ENCODE results near the gene CNST.

CNST gene

DNA sequence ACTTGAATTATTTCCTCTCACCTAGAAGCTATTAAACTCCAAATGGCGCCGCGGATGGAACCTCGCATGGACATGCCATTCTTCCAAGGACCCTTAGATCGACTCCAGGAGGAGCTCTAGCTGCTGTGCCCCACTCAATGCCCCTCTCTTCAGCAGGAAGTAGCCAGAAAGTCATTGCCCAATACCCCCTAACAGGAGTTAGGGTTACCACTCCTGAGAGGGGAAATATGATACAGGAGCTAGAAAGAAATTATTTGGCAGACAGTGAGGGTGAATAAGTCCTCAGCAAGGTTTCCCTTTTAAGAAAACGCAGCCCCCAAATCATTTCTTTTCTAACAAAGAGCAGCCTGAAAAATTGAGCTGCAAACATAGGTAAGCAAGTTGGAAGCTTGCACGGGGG, 28.8 kb upstream of the CNST start:
- Histone ChIP-seq H3K27ac (ENCODE audit: low read length) (no peak overlapping the region), H3K79me2 (ENCODE audit: low read length) (no peaks in the 10 kb centered on the region), H3K9me3 (replicated peaks; ENCODE audit: insufficient read depth, low read length) (no peaks in the 10 kb centered on the region), H3F3A (ENCODE audit: insufficient read depth, low read length) (no peaks in the 10 kb centered on the region), H3K4me1 (ENCODE audit: low read length) (no peaks in the 10 kb centered on the region), H3K4me3 (ENCODE audit: low read length) (no peak overlapping the region), H3K36me3 (replicated peaks; ENCODE audit: insufficient read depth, low read length) (no peaks in the 10 kb centered on the region; the same call in 1 of the 2 replicates), H4K20me1 (ENCODE audit: insufficient read depth, low read length) (no peaks in the 10 kb centered on the region), H3K9me2 (replicated peaks; ENCODE audit: insufficient read depth, low read length) (no peaks in the 10 kb centered on the region), H2AFZ (ENCODE audit: low read length) (no peak overlapping the region), H3K27me3 (replicated peaks; ENCODE audit: insufficient read depth, low read length) (no peaks in the 10 kb centered on the region), H3K9ac (ENCODE audit: low read length) (no peak overlapping the region), H3K4me2 (ENCODE audit: low read depth, low read length) (no peak overlapping the region)
- TF ChIP-seq EZH2 (optimal IDR thresholded peaks at IDR 0.05; ENCODE audit: low read depth, low read length) (no peak), EZH2phosphoT487 (IDR thresholded peaks at IDR 0.05; ENCODE audit: low read length) (no peak), CTCF (IDR thresholded peaks at IDR 0.05; ENCODE audit: low read length) (no peak)
- no peak for DNase-seq

- Histone ChIP-seq H3K9me2 (replicated peaks; ENCODE audit: insufficient read depth, low read length) (no peaks in the 10 kb centered on the region), H3F3A (ENCODE audit: insufficient read depth, low read length) (no peaks in the 10 kb centered on the region), H3K4me1 (ENCODE audit: low read length) (no peaks in the 10 kb centered on the region), H3K79me2 (ENCODE audit: low read length) (no peaks in the 10 kb centered on the region), H3K4me2 (ENCODE audit: low read depth, low read length) (no peak overlapping the region), H3K4me3 (ENCODE audit: low read length) (no peak overlapping the region), H2AFZ (ENCODE audit: low read length) (no peak overlapping the region), H3K9me3 (replicated peaks; ENCODE audit: insufficient read depth, low read length) (no peaks in the 10 kb centered on the region), H4K20me1 (ENCODE audit: insufficient read depth, low read length) (no peaks in the 10 kb centered on the region), H3K9ac (ENCODE audit: low read length) (no peak overlapping the region), H3K36me3 (replicated peaks; ENCODE audit: insufficient read depth, low read length) (no peaks in the 10 kb centered on the region; the same call in 1 of the 2 replicates), H3K27me3 (replicated peaks; ENCODE audit: insufficient read depth, low read length) (no peaks in the 10 kb centered on the region), H3K27ac (ENCODE audit: low read length) (no peak overlapping the region)
- TF ChIP-seq EZH2 (optimal IDR thresholded peaks at IDR 0.05; ENCODE audit: low read depth, low read length): no peak
- TF ChIP-seq EZH2phosphoT487 (IDR thresholded peaks at IDR 0.05; ENCODE audit: low read length): no peak
- TF ChIP-seq CTCF (IDR thresholded peaks at IDR 0.05; ENCODE audit: low read length): no peak
- DNase-seq: no peak
Measured at GRCh38 chr1:246537887-246538286, 28.4 kb upstream of the CNST start.

GRCh38 chr1:246540738-246541491, 25.3 kb upstream of the CNST start:
- no peak overlapping the region for H3K27ac ChIP-seq (ENCODE audit: low read length)
- no peaks in the 10 kb centered on the region for H4K20me1 ChIP-seq (ENCODE audit: insufficient read depth, low read length)
- no peaks in the 10 kb centered on the region for H3K4me1 ChIP-seq (ENCODE audit: low read length)
- no peaks in the 10 kb centered on the region for H3F3A ChIP-seq (ENCODE audit: insufficient read depth, low read length)
- H2AFZ ChIP-seq (ENCODE audit: low read length): no peak overlapping the region
- H3K4me3 ChIP-seq (ENCODE audit: low read length): no peak overlapping the region
- peaks cover 6% of the 10 kb centered on the region; the same call in 1 of the 2 replicates for H3K36me3 ChIP-seq (replicated peaks; ENCODE audit: insufficient read depth, low read length)
- no peaks in the 10 kb centered on the region for H3K9me3 ChIP-seq (replicated peaks; ENCODE audit: insufficient read depth, low read length)
- TF ChIP-seq EZH2 (optimal IDR thresholded peaks at IDR 0.05; ENCODE audit: low read depth, low read length) (no peak), CTCF (IDR thresholded peaks at IDR 0.05; ENCODE audit: low read length) (no peak)
- H3K9me2 ChIP-seq (replicated peaks; ENCODE audit: insufficient read depth, low read length): no peaks in the 10 kb centered on the region
- no peak overlapping the region for H3K4me2 ChIP-seq (ENCODE audit: low read depth, low read length)
- no peaks in the 10 kb centered on the region for H3K27me3 ChIP-seq (replicated peaks; ENCODE audit: insufficient read depth, low read length)
- DNase-seq: no peak
- H3K9ac ChIP-seq (ENCODE audit: low read length): no peak overlapping the region
- no peaks in the 10 kb centered on the region for H3K79me2 ChIP-seq (ENCODE audit: low read length)
